Measurements from ENCODE around the gene BRSK2.
A peak's percentile ranks its signal among the peaks of the same experiment; 100 is the strongest.

BRSK2 gene

DNA sequence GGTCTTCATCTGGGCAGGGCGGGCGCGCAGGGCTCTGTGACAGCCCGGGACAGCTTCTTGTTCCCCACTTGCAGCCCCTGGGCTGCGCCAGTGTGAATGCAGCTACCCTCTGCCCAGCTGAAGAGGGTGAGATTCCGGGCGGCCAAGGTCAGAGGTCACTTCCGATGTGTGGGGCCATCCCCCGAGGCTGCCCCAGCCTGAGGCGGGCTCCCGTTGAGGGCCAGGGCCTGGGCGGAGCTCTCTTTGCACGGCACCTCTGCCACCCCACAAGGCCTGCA lies 72.9 kb downstream of the BRSK2 start:
- Mint-ChIP-seq H3K27me3 (ENCODE audit: low read depth, poor library complexity) (peaks cover 2% of the 10 kb centered on the region), H3K4me3 (no peak overlapping the region), H3K9me3 (peaks cover 3% of the 10 kb centered on the region), H3K4me1 (peaks cover 43% of the 10 kb centered on the region), H3K27ac (no peak overlapping the region), H3K36me3 (ENCODE audit: low read depth) (peaks cover 10% of the 10 kb centered on the region)
- DNase-seq, result no peak
- TF ChIP-seq, protein P1, sequence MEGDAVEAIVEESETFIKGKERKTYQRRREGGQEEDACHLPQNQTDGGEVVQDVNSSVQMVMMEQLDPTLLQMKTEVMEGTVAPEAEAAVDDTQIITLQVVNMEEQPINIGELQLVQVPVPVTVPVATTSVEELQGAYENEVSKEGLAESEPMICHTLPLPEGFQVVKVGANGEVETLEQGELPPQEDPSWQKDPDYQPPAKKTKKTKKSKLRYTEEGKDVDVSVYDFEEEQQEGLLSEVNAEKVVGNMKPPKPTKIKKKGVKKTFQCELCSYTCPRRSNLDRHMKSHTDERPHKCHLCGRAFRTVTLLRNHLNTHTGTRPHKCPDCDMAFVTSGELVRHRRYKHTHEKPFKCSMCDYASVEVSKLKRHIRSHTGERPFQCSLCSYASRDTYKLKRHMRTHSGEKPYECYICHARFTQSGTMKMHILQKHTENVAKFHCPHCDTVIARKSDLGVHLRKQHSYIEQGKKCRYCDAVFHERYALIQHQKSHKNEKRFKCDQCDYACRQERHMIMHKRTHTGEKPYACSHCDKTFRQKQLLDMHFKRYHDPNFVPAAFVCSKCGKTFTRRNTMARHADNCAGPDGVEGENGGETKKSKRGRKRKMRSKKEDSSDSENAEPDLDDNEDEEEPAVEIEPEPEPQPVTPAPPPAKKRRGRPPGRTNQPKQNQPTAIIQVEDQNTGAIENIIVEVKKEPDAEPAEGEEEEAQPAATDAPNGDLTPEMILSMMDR (IDR thresholded peaks at IDR 0.05), result no peak

DNA sequence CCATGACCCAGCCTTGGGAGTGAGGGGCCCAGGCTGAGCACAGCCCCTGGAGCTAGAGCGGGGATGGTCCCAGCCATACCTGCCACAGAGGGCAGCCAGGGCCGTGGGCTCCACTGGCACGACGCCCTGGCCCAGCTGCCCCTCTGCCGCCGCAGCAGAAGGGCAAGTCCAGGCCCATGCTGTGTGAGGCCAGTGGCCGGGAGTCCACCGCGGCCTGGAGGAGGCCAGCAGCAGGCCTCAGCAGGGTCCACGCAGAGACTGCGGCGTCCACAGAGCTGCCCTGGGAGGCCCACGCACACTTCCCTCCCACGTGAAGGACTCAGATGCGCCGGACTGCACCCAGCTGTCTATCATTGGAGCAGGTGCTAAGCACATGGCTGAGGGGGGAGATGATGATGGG lies 73.3 kb downstream of the BRSK2 start:
- Mint-ChIP-seq H3K9me3 (peaks cover 3% of the 10 kb centered on the region), H3K27ac (no peak overlapping the region), H3K36me3 (ENCODE audit: low read depth) (peaks cover 10% of the 10 kb centered on the region), H3K4me1 (peaks cover 45% of the 10 kb centered on the region), H3K27me3 (ENCODE audit: low read depth, poor library complexity) (peaks cover 2% of the 10 kb centered on the region), H3K4me3 (no peak overlapping the region)
- DNase-seq, result no peak
- TF ChIP-seq, protein P1 (IDR thresholded peaks at IDR 0.05), result no peak

- Mint-ChIP-seq H3K27me3 (ENCODE audit: low read depth, poor library complexity) (peaks cover 2% of the 10 kb centered on the region), H3K36me3 (ENCODE audit: low read depth) (peaks cover 10% of the 10 kb centered on the region), H3K9me3 (peaks cover 3% of the 10 kb centered on the region), H3K4me3 (peak overlapping the region; percentile 19), H3K4me1 (peaks cover 32% of the 10 kb centered on the region), H3K27ac (peak overlapping the region; percentile 44)
- TF ChIP-seq, protein P1 (IDR thresholded peaks at IDR 0.05), result no peak
- no peak for DNase-seq
Observed at GRCh38 chr11:1466784-1467183, 77.0 kb downstream of the BRSK2 start.

- H3K4me3 Mint-ChIP-seq, result peak overlapping the region; percentile 19
- H3K4me1 Mint-ChIP-seq, result peaks cover 30% of the 10 kb centered on the region
- TF ChIP-seq, protein P1 (IDR thresholded peaks at IDR 0.05), result no peak
- peak; percentile 49 for DNase-seq
- H3K9me3 Mint-ChIP-seq, result peaks cover 3% of the 10 kb centered on the region
- peaks cover 10% of the 10 kb centered on the region for H3K36me3 Mint-ChIP-seq (ENCODE audit: low read depth)
- peaks cover 2% of the 10 kb centered on the region for H3K27me3 Mint-ChIP-seq (ENCODE audit: low read depth, poor library complexity)
- H3K27ac Mint-ChIP-seq, result peak overlapping the region; percentile 44
Observed at GRCh38 chr11:1467270-1467669, 77.5 kb downstream of the BRSK2 start.

- DNase-seq, result no peak
- Mint-ChIP-seq H3K4me3 (no peak overlapping the region), H3K27ac (no peak overlapping the region), H3K36me3 (ENCODE audit: low read depth) (peaks cover 10% of the 10 kb centered on the region), H3K9me3 (peaks cover 3% of the 10 kb centered on the region), H3K27me3 (ENCODE audit: low read depth, poor library complexity) (peaks cover 2% of the 10 kb centered on the region), H3K4me1 (peaks cover 30% of the 10 kb centered on the region)
- TF ChIP-seq, protein P1 (IDR thresholded peaks at IDR 0.05), result no peak
Observed at GRCh38 chr11:1468002-1468401, 78.3 kb downstream of the BRSK2 start.

DNA sequence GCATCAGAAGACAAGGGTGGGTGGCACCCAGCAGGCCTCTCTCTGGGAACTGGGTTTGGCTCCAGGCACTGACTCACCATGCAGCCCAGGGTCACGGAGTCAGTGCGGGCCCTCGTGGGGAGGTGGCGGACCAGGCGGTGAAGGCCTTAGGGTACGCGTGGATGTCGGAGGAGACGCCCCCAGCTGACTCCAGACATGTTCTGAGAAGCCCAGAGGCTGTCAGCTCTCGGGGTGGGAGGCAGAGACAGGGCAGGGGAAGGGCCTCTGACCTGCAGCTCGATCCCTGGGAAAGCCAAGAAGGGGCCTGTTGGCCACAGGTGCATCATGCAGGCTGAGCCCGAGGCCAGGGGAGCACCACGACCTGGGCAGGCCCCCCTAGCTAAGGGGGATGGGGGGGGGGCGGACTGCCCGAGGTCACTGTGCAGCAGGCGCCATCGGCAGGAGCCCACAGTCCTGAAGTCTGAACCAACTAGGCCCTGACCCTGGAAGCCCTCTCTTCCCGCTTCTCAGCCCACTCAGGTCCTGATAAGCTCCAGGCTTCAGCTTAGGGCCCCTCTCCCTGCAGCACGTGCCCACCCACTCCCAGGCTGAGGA lies 78.8 kb downstream of the BRSK2 start:
- H3K4me3 Mint-ChIP-seq, result no peak overlapping the region
- DNase-seq, result no peak

More for the DNA sequence above, 78.8 kb downstream of the BRSK2 start:
- Mint-ChIP-seq H3K36me3 (ENCODE audit: low read depth) (peaks cover 10% of the 10 kb centered on the region), H3K27ac (peak overlapping the region; percentile 66), H3K9me3 (peaks cover 3% of the 10 kb centered on the region), H3K27me3 (ENCODE audit: low read depth, poor library complexity) (peaks cover 2% of the 10 kb centered on the region), H3K4me1 (peaks cover 30% of the 10 kb centered on the region)
- TF ChIP-seq, protein P1 (IDR thresholded peaks at IDR 0.05), result no peak

Measured in nephron progenitor cell (in vitro differentiated cells).